Nephron (organoid): ENCODE results near the gene ASXL3.

ENCODE experiments used
- H3K27ac Mint-ChIP-seq, 3 experiments: 2 replicates each; pipeline ENCODE4 v1.8.0; 2020; ENCODE audit warnings: mixed read lengths in 3 of 3, mild to moderate bottlenecking in 2 of 3, moderate library complexity in 1 of 3
- H3K27me3 Mint-ChIP-seq: 2 replicates; pipeline ENCODE4 v1.8.0; 2021; ENCODE audit warnings: low read depth, mild to moderate bottlenecking, moderate library complexity, mixed read lengths
- H3K36me3 Mint-ChIP-seq: 2 replicates; pipeline ENCODE4 v1.8.0; 2020; ENCODE audit warnings: low read depth, mixed read lengths
- H3K4me1 Mint-ChIP-seq: 2 replicates; pipeline ENCODE4 v1.8.0; 2020; ENCODE audit warnings: mixed read lengths
- H3K4me3 Mint-ChIP-seq, 3 experiments: 2 replicates each; pipeline ENCODE4 v1.8.0; 2020; ENCODE audit warnings: mild to moderate bottlenecking in 3 of 3, mixed read lengths in 3 of 3, moderate library complexity in 2 of 3
- H3K9me3 Mint-ChIP-seq: 2 replicates; pipeline ENCODE4 v1.8.0; 2020; ENCODE audit warnings: mixed read lengths
- CTCF ChIP-seq, 3 experiments: fragments of 200-600 bp; sonication (generic); IDR thresholded peaks; one replicate each; pipeline ENCODE4 v1.5.0; 2021; ENCODE audit warnings: antibody characterized with exemption in 3 of 3; ENCODE audit not compliant: unreplicated experiment in 3 of 3

ASXL3 gene

GRCh38 chr18:33577685-33578517 is at the start of gene ASXL3:
ASXL3 (plus strand) TSS chr18:33578219; CDS start chr18:33578632, 413 bp downstream.
- Mint-ChIP-seq H3K9me3 (no peaks in the 10 kb centered on the region), H3K4me1 (peaks cover 16% of the 10 kb centered on the region), H3K27ac (peak within 1 kb of the TSS in 1 of 3 experiments; percentile 100), H3K27me3 (peaks cover 5% of the 10 kb centered on the region), H3K4me3 (peak within 1 kb of the TSS; percentile 95 to 100 (median 100)), H3K36me3 (no peaks in the 10 kb centered on the region)
- TF ChIP-seq CTCF (IDR thresholded peaks at IDR 0.05; ENCODE audit: unreplicated experiment in 3 of 3): no peak

- H3K4me1 Mint-ChIP-seq: no peaks in the 10 kb centered on the region
- no peak for TF ChIP-seq CTCF (IDR thresholded peaks at IDR 0.05; ENCODE audit: unreplicated experiment in 3 of 3)
- no peak overlapping the region for H3K4me3 Mint-ChIP-seq
- peaks cover 3% of the 10 kb centered on the region for H3K9me3 Mint-ChIP-seq
- no peaks in the 10 kb centered on the region for H3K36me3 Mint-ChIP-seq
- no peaks in the 10 kb centered on the region for H3K27me3 Mint-ChIP-seq
- no peak overlapping the region for H3K27ac Mint-ChIP-seq
Measured at GRCh38 chr18:33532978-33533377, 45.0 kb upstream of the ASXL3 start.

- H3K4me1 Mint-ChIP-seq: no peaks in the 10 kb centered on the region
Measured at GRCh38 chr18:33536904-33537303, 41.1 kb upstream of the ASXL3 start.

GRCh38 chr18:33538418-33539042 is 39.5 kb upstream of the ASXL3 start:
- Mint-ChIP-seq H3K9me3 (peaks cover 4% of the 10 kb centered on the region), H3K4me3 (no peak overlapping the region), H3K27me3 (peaks cover under 1% of the 10 kb centered on the region), H3K4me1 (no peaks in the 10 kb centered on the region), H3K36me3 (no peaks in the 10 kb centered on the region), H3K27ac (peak overlapping the region in 1 of 3 experiments; percentile 4)
- no peak for TF ChIP-seq CTCF (IDR thresholded peaks at IDR 0.05; ENCODE audit: unreplicated experiment in 3 of 3)

More at GRCh38 chr18:33536904-33537303, 41.1 kb upstream of the ASXL3 start:
- H3K36me3 Mint-ChIP-seq: no peaks in the 10 kb centered on the region
- no peak overlapping the region for H3K4me3 Mint-ChIP-seq
- no peak overlapping the region for H3K27ac Mint-ChIP-seq
- TF ChIP-seq CTCF (IDR thresholded peaks at IDR 0.05; ENCODE audit: unreplicated experiment in 3 of 3): no peak
- peaks cover 4% of the 10 kb centered on the region for H3K9me3 Mint-ChIP-seq
- no peaks in the 10 kb centered on the region for H3K27me3 Mint-ChIP-seq

GRCh38 chr18:33540392-33540791 is 37.6 kb upstream of the ASXL3 start:
- Mint-ChIP-seq H3K4me1 (no peaks in the 10 kb centered on the region), H3K27ac (no peak overlapping the region), H3K9me3 (peaks cover 4% of the 10 kb centered on the region), H3K27me3 (peaks cover 3% of the 10 kb centered on the region), H3K36me3 (no peaks in the 10 kb centered on the region), H3K4me3 (no peak overlapping the region)
- no peak for TF ChIP-seq CTCF (IDR thresholded peaks at IDR 0.05; ENCODE audit: unreplicated experiment in 3 of 3)
